CD4-positive, alpha-beta memory T cell (primary cell): ENCODE measurements around the gene PLAU. TPM values are rescaled to one million over a fixed set of nuclear protein-coding genes. Genes with fewer than 3 reads are reported as not detected.

Experiments used
- CTCF ChIA-PET: fragments of 350-600 bp; sonication (Branson Sonifier 250); formaldehyde crosslinking; loops from one replicate; lab custom pipeline; 2021; ENCODE audit warnings: inconsistent platforms; ENCODE audit not compliant: partially characterized antibody; lab: Charles Lee
- POLR2A ChIA-PET: fragments of 350-600 bp; sonication (Branson Sonifier 250); formaldehyde crosslinking; loops from one replicate; lab custom pipeline; 2021; ENCODE audit not compliant: partially characterized antibody; lab: Charles Lee
- DNase-seq, 5 donors: peaks; one replicate each; pipeline versions ENCODE4 v3.0.0 to v3.0.0-alpha.2; 2020 to 2022; ENCODE audit warnings: mixed read lengths in 1 of 5
- H3K27ac ChIP-seq: one replicate; pipeline ENCODE4 v1.7.0; 2013; ENCODE audit warnings: low read depth, low read length
- H3K27me3 ChIP-seq: 2 replicates; pipeline ENCODE4 v1.7.0; 2013; ENCODE audit warnings: mild to moderate bottlenecking, low read length, moderate library complexity; ENCODE audit not compliant: insufficient read depth
- H3K36me3 ChIP-seq: 2 replicates; pipeline ENCODE4 v1.7.0; 2013; ENCODE audit warnings: mild to moderate bottlenecking, low read length, moderate library complexity; ENCODE audit not compliant: insufficient read depth
- H3K4me1 ChIP-seq: 2 replicates; pipeline ENCODE4 v1.7.0; 2013; ENCODE audit warnings: mild to moderate bottlenecking, low read length, moderate library complexity; ENCODE audit not compliant: insufficient read depth
- H3K4me3 ChIP-seq, 2 donors: one replicate each; pipeline ENCODE4 v1.7.0; 2013; ENCODE audit warnings: low read length in 2 of 2, mild to moderate bottlenecking in 1 of 2
- H3K9me3 ChIP-seq, 2 donors: one replicate each; pipeline ENCODE4 v1.7.0; 2013; ENCODE audit warnings: low read length in 2 of 2, control low read depth in 1 of 2; ENCODE audit not compliant: control insufficient read depth in 1 of 2
- H3K27ac Mint-ChIP-seq, 7 donors: one replicate each; pipeline ENCODE4 v1.8.0; 2020 to 2021; ENCODE audit warnings: mixed read lengths in 7 of 7, mild to moderate bottlenecking in 6 of 7, inconsistent platforms in 3 of 7, moderate library complexity in 3 of 7
- H3K27me3 Mint-ChIP-seq, 2 donors: one replicate each; pipeline ENCODE4 v1.8.0; 2020 to 2021; ENCODE audit warnings: mixed read lengths in 2 of 2
- H3K36me3 Mint-ChIP-seq, 2 donors: one replicate each; pipeline ENCODE4 v1.8.0; 2020 to 2021; ENCODE audit warnings: mixed read lengths in 2 of 2, inconsistent platforms in 1 of 2, mild to moderate bottlenecking in 1 of 2
- H3K4me1 Mint-ChIP-seq, 4 donors: one replicate each; pipeline ENCODE4 v1.8.0; 2020 to 2021; ENCODE audit warnings: mixed read lengths in 4 of 4, mild to moderate bottlenecking in 1 of 4
- H3K4me3 Mint-ChIP-seq, 8 donors: one replicate each; pipeline ENCODE4 v1.8.0; 2020 to 2021; ENCODE audit warnings: mixed read lengths in 8 of 8, mild to moderate bottlenecking in 7 of 8, moderate library complexity in 6 of 8, inconsistent platforms in 3 of 8
- H3K9me3 Mint-ChIP-seq, 8 donors: one replicate each; pipeline ENCODE4 v1.8.0; 2020 to 2021; ENCODE audit warnings: mixed read lengths in 8 of 8, mild to moderate bottlenecking in 5 of 8, inconsistent platforms in 3 of 8, moderate library complexity in 1 of 8
- intact Hi-C: fragments of 100-400 bp; cut with micrococcal nuclease; formaldehyde crosslinking; loops from one replicate; pipeline ENCODE4 v1.15.1; 2023
- polyA plus RNA-seq, 2 donors: library from polyadenylated mRNA; unstranded; fragments of 300-500 nt; fragmentation: Illumina TruSeq; gene quantifications; one replicate each; pipeline ENCODE4 v1.2.3, GENCODE V29; 2021
- total RNA-seq, 2 experiments: library from RNA; stranded (reverse); gene quantifications; one replicate each; pipeline ENCODE4 v1.2.3, GENCODE V29; 2021

Gene PLAU
- total and polyA plus RNA-seq, 4 experiments from 2014 or later, result 0.64 to 0.91 TPM; not detected in 2

DNA sequence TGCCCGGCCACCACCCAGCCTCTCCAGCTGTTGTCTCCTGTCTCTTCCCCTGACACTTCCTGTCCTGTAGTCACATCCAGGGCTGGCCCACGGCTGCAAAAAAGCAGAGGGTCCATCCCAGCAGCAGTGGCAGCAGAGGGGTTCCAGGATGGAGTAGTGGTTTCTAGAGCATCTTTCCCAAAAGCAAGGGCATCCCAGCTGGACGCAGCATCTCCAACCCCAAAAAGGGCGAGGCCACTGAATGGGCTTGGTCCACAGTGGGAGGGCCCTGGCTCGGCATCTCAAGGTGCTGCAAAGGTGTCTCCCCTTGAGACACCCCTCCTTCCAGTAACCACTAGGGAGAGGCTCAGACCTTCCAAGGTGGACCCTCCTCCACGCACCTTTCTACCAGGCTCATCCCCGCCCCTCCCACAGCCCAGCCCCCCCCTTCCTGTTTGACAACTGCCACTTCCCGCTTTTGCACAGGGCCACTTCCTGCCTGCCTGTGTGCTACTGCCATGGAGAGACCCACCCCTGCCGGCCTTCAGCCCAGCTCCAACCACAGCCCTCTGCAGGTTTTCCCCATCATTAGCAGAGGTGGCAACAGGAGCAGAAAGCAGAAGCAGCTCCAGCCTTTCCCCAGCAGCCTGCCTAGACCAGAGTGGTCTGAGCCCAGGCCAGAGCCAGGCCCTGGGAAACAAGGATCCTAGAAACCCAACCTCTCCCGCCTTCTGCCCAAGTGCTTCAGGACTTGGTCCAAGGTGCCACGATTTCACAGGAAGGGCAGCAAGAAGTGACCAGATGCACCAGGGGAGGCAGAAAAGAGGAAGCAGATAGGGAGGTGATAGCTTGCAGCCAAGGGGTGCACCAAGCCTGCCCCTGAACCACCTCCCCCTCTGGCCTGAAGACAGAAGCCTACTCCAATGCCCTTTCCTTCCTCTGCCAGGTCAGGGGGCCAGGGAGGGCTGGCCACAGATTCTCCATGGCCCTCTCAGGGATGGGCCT, 45.2 kb upstream of the PLAU start:
- intact Hi-C loops, result loop anchor here (1.0 kb wide), 1 partner anchor 9 kb away; the partner anchor contains the start of gene CAMK2G
- Histone ChIP-seq H3K36me3 (peaks cover 30% of the 10 kb centered on the region), H3K9me3 (no peaks in the 10 kb centered on the region), H3K4me1 (peaks cover 87% of the 10 kb centered on the region), H3K4me3 (peak overlapping the region; percentile 56 to 65), H3K27ac (peak overlapping the region; percentile 64), H3K27me3 (no peaks in the 10 kb centered on the region)
- Mint-ChIP-seq H3K27me3 (no peaks in the 10 kb centered on the region), H3K36me3 (peaks cover 13 to 61% of the 10 kb centered on the region in 2 donors), H3K4me1 (peaks cover 47 to 97% (median 81%) of the 10 kb centered on the region in 4 donors), H3K27ac (peak overlapping the region; percentile 88 to 98 (median 94)), H3K9me3 (peaks cover 0 to 2% (median 0%) of the 10 kb centered on the region in 8 donors), H3K4me3 (peak overlapping the region; percentile 84 to 93 (median 86))
- DNase-seq, result peak; percentile 31 to 61 (median 44)
- CTCF ChIA-PET, result interaction anchor here (1.4 to 13.4 kb wide), 6 partner anchors 13 to 75 kb away, joined by 3 to 199 read pairs (median 8); no protein-coding TSS in a partner anchor
- POLR2A ChIA-PET, result interaction anchor here (0.6 to 4.2 kb wide), 13 partner anchors 9 to 362 kb away, joined by 3 to 59 read pairs (median 6); partner anchors contain the start of gene CAMK2G

DNA sequence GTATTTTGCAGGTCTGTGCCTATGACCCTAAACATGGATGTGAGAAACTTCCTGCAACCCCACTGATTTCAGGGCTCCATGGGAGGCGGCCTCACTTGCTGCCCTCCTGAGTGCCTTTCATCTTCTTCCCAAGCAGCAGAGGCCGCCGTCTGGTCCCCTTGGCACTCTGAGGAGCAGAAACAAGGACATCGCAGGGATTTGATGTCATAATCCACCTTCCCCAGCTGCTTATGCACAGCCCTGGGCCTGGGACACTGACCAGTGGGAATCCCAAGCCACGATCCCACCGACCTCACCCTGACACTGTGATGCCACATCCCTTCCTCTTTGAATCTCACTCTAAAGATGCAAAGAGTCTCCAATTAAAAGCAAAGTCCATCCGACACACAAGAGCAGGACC, 44.3 kb upstream of the PLAU start:
- Histone ChIP-seq H3K4me1 (peaks cover 92% of the 10 kb centered on the region), H3K4me3 (no peak overlapping the region), H3K27me3 (no peaks in the 10 kb centered on the region), H3K9me3 (no peaks in the 10 kb centered on the region), H3K36me3 (peaks cover 29% of the 10 kb centered on the region), H3K27ac (peak overlapping the region; percentile 64)
- Mint-ChIP-seq H3K27me3 (no peaks in the 10 kb centered on the region), H3K36me3 (peaks cover 17 to 64% of the 10 kb centered on the region in 2 donors), H3K9me3 (peaks cover 0 to 2% (median 0%) of the 10 kb centered on the region in 8 donors), H3K27ac (peak overlapping the region in 6 of 7 donors; percentile 88 to 98 (median 94)), H3K4me1 (peaks cover 54 to 100% (median 85%) of the 10 kb centered on the region in 4 donors), H3K4me3 (peak overlapping the region in 7 of 8 donors; percentile 84 to 93 (median 86))
- CTCF ChIA-PET, result interaction anchor here (1.0 to 13.4 kb wide), 4 partner anchors 12 to 74 kb away, joined by 3 to 199 read pairs (median 21); no protein-coding TSS in a partner anchor
- intact Hi-C loops, result no loop called here
- POLR2A ChIA-PET, result interaction anchor here (0.6 to 4.2 kb wide), 10 partner anchors 8 to 125 kb away, joined by 4 to 59 read pairs (median 8); partner anchors contain the start of gene CAMK2G
- no peak for DNase-seq

DNA sequence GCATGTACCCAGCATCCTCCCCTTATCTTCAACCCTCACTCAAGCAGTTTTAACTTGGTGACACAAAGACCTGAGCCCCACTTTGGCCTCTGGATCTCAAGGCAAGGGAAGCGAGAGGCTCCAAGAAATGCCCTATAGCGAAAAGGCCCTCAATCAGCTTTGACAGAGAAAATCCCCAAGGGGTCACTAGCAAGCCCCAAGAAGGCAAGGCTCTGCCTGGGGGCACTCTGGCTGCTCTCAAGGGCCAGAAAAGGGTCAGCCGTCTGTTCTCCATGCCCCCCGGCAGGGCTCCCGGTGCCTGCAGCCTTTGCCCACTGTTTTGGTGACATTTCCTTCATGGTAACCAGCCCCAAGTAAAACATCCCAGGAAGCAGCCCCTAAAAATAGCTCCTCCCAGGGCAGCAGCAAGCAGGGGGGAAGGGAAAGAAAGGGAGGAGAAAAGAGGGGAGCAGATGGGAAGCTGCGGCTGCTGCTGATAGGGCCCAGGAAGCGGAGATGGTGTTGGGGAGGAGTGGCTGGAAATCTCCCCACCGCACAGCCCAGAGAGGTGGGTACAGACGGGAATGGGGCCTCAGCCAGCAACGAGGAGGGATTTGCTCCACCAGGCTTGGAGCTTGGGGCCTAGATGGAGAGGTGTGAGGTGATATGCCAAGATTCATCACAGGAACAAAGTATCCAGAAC, 43.7 kb upstream of the PLAU start:
- CTCF ChIA-PET, result interaction anchor here (1.0 to 13.4 kb wide), 4 partner anchors 12 to 95 kb away, joined by 3 to 199 read pairs (median 4); a partner anchor contains a TSS
- Mint-ChIP-seq H3K9me3 (peaks cover 0 to 2% (median 0%) of the 10 kb centered on the region in 8 donors), H3K27me3 (no peaks in the 10 kb centered on the region), H3K27ac (peak overlapping the region; percentile 27 to 98 (median 93)), H3K4me1 (peaks cover 59 to 100% (median 88%) of the 10 kb centered on the region in 4 donors), H3K4me3 (peak overlapping the region in 6 of 8 donors; percentile 18 to 93 (median 86)), H3K36me3 (peaks cover 23 to 68% of the 10 kb centered on the region in 2 donors)
- Histone ChIP-seq H3K36me3 (peaks cover 29% of the 10 kb centered on the region), H3K27ac (no peak overlapping the region), H3K4me1 (peaks cover 92% of the 10 kb centered on the region), H3K27me3 (no peaks in the 10 kb centered on the region), H3K9me3 (no peaks in the 10 kb centered on the region), H3K4me3 (no peak overlapping the region)
- DNase-seq, result no peak
- POLR2A ChIA-PET, result interaction anchor here (1.5 to 3.7 kb wide), 4 partner anchors 7 to 94 kb away, joined by 4 to 28 read pairs (median 12); no protein-coding TSS in a partner anchor
- intact Hi-C loops, result no loop called here

DNA sequence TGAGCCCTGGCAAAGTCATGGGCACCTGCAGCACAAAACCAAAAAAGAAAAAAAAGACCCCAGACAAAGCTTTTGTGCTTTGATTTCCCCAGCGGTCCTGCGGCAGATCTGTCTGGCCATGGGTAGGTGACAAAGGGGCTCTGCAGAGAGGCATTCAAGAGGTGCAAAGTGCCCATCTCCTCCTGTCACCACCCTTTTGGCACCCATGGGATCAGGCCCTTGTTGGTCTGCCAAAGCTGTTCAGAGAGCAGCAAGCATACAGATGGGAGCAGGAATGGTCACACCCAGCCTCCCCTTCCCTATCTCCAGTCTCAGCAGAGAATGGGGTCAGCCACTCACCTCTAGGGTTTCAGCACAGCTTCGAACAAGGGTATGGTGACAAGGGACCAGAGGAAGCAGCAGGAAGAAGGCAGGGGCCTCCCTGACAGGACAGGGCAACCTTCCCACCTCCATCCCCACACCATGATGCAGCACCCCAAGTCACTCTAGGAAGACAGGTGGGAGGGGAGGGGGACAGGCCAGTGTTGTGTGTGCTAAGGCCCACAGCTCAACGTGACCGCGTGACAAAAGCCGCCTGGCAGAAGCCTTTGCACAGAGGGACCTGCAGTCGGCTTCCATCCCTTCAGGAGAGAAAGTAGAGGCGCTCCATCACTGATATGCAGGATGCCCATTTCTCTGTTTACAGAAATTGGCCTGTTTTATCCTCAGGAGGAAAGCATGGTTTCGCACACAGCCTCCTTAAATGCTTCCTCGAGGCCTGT, 42.9 kb upstream of the PLAU start:
- Mint-ChIP-seq H3K27me3 (no peaks in the 10 kb centered on the region), H3K36me3 (peaks cover 23 to 70% of the 10 kb centered on the region in 2 donors), H3K4me3 (peak overlapping the region in 4 of 8 donors; percentile 18 to 93 (median 44)), H3K4me1 (peaks cover 64 to 100% (median 89%) of the 10 kb centered on the region in 4 donors), H3K9me3 (peaks cover 0 to 2% (median 0%) of the 10 kb centered on the region in 8 donors), H3K27ac (peak overlapping the region; percentile 16 to 93 (median 81))
- DNase-seq, result no peak
- Histone ChIP-seq H3K9me3 (no peaks in the 10 kb centered on the region), H3K4me1 (peaks cover 92% of the 10 kb centered on the region), H3K27me3 (no peaks in the 10 kb centered on the region), H3K4me3 (no peak overlapping the region), H3K36me3 (peaks cover 29% of the 10 kb centered on the region), H3K27ac (no peak overlapping the region)
- POLR2A ChIA-PET, result interaction anchor here (1.5 to 3.7 kb wide), 4 partner anchors 8 to 95 kb away, joined by 4 to 28 read pairs (median 12); no protein-coding TSS in a partner anchor
- CTCF ChIA-PET, result interaction anchor here (1.0 to 13.4 kb wide), 5 partner anchors 11 to 96 kb away, joined by 3 to 199 read pairs (median 4); a partner anchor contains a TSS
- intact Hi-C loops, result no loop called here

DNA sequence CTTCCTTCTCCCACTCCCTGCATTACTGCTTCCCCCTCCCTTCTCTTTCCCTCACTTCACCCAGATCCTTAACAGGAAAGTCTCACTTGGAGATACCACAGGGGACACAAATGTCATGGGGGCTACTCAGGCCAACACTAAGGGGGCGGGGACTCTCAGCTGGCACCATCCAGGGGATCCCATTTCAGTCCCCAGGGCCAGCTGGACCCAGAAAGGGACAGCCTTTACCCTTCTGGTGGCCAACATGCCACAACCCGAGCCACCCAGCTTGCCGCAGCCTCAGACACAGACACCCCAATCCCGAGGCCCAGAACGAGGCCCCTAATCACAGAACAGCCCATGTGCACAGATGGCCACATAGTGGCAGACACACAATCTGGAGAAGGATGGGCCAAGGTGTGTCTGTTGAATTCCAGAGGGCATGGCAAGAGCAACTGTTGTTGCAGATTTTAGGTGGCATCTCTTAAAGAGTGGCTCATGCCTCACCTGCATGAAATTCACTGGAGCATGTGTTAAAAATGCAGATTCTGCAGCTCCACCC, 42.2 kb upstream of the PLAU start:
- intact Hi-C loops, result no loop called here
- Mint-ChIP-seq H3K9me3 (peaks cover 0 to 2% (median 0%) of the 10 kb centered on the region in 8 donors), H3K27me3 (no peaks in the 10 kb centered on the region), H3K27ac (peak overlapping the region; percentile 16 to 91 (median 81)), H3K4me1 (peaks cover 63 to 96% (median 86%) of the 10 kb centered on the region in 4 donors), H3K4me3 (peak overlapping the region in 4 of 8 donors; percentile 6 to 57 (median 28)), H3K36me3 (peaks cover 23 to 66% of the 10 kb centered on the region in 2 donors)
- Histone ChIP-seq H3K4me3 (no peak overlapping the region), H3K4me1 (peaks cover 89% of the 10 kb centered on the region), H3K36me3 (peaks cover 23% of the 10 kb centered on the region), H3K27me3 (no peaks in the 10 kb centered on the region), H3K9me3 (no peaks in the 10 kb centered on the region), H3K27ac (no peak overlapping the region)
- ChIA-PET CTCF (interaction anchor here (1.4 to 2.0 kb wide), 4 partner anchors 11 to 96 kb away, joined by 3 to 7 read pairs (median 4); a partner anchor contains a TSS), POLR2A (interaction anchor here (2.0 kb wide), 1 partner anchor 9 kb away, joined by 8 read pairs; no protein-coding TSS in a partner anchor)
- no peak for DNase-seq
